Psoas muscle (tissue), 8 donors: ENCODE results near the gene TSPAN14. TPM values are rescaled to one million over a fixed set of nuclear protein-coding genes. Genes with fewer than 3 reads are reported as not detected.
A peak's percentile ranks its signal among the peaks of the same experiment; 100 is the strongest.

Experiments
- ATAC-seq, 4 donors: fragments of 200-7000 bp; cut with Tn5 transposase; one replicate each; pipeline ENCODE4 v1.9.1; 2020; ENCODE audit warnings: moderate library complexity in 3 of 4, mild to moderate bottlenecking in 2 of 4
- DNase-seq, 2 donors: peaks; one replicate each; pipeline ENCODE4 v3.0.0-alpha.2; 2020
- H3K27ac ChIP-seq: fragments of 200-600 bp; one replicate; pipeline ENCODE4 v1.8.0; 2022
- H3K27me3 ChIP-seq, 3 donors: fragments of 200-600 bp in 1 of 3; one replicate each; pipeline versions ENCODE4 v1.6.1 to v1.8.0; 2013 to 2022; ENCODE audit warnings: low read length in 2 of 3, mild to moderate bottlenecking in 2 of 3, moderate library complexity in 1 of 3; ENCODE audit not compliant: insufficient read depth in 3 of 3
- H3K36me3 ChIP-seq, 2 donors: fragments of 200-600 bp in 1 of 2; one replicate each; pipeline versions ENCODE4 v1.6.1 to v1.8.0; 2013 to 2022; ENCODE audit warnings: low read depth in 1 of 2, mild to moderate bottlenecking in 1 of 2, moderate library complexity in 1 of 2; ENCODE audit not compliant: insufficient read depth in 1 of 2
- H3K4me1 ChIP-seq: fragments of 200-600 bp; one replicate; pipeline ENCODE4 v1.8.0; 2022
- H3K4me3 ChIP-seq: fragments of 200-600 bp; one replicate; pipeline ENCODE4 v1.8.0; 2022; ENCODE audit warnings: mild to moderate bottlenecking
- H3K9me3 ChIP-seq: fragments of 200-600 bp; one replicate; pipeline ENCODE4 v1.8.0; 2022
- CTCF ChIP-seq: fragments of 200-600 bp; IDR thresholded peaks from one replicate; pipeline ENCODE4 v1.8.0; 2022; ENCODE audit warnings: antibody characterized with exemption
- WGBS, 3 donors: extraction: QIAGEN DNeasy Blood & Tissue Kit; methylation state at CpG; one replicate each; pipeline versions ENCODE4 v1.1.6 to v1.1.7; 2013; 5-methylcytosine and 5-hydroxymethylcytosine counted together
- intact Hi-C, 2 donors: fragments of 100-400 bp; cut with DNase I; formaldehyde crosslinking; loops; one replicate each; pipeline versions ENCODE4 v1.11.0 to v1.14.2; 2022
- polyA plus RNA-seq, 3 donors: library from polyadenylated mRNA; stranded (reverse); fragments of 200-250 nt; gene quantifications; one replicate each; pipeline ENCODE4 v1.2.3, GENCODE V29; 2013
- total RNA-seq, 4 donors: library from RNA; stranded (reverse); fragmentation: NEBNext Ultra II Directional in 2 of 4; extraction: Animal tissue kit (Norgen Biotek cat#: 25700) in 2 of 4; gene quantifications; one replicate each; pipeline versions ENCODE4 v1.2.1 to v1.2.4, GENCODE V29; 2021 to 2023
- donor health status: healthy with polysubstance abuse.
- donor health status: DM: no; HTN: no; CAD: no; lungs with moderate emphysema.
- donor health status: Bipolar disorder and iron deficiency.
- donor health status: healthy.
- donor health status: DM: yes; HTN: yes; CAD: no.
- donor health status: DM: no; HTN: no; CAD: no.
- donor health status: DM: no; HTN: no; CAD: no.
- donor health status: DM: yes; HTN: yes; CAD: no.

Gene TSPAN14
- total and polyA plus RNA-seq, 7 donors, result 19.4 to 33.3 (median 23.9) TPM

DNA sequence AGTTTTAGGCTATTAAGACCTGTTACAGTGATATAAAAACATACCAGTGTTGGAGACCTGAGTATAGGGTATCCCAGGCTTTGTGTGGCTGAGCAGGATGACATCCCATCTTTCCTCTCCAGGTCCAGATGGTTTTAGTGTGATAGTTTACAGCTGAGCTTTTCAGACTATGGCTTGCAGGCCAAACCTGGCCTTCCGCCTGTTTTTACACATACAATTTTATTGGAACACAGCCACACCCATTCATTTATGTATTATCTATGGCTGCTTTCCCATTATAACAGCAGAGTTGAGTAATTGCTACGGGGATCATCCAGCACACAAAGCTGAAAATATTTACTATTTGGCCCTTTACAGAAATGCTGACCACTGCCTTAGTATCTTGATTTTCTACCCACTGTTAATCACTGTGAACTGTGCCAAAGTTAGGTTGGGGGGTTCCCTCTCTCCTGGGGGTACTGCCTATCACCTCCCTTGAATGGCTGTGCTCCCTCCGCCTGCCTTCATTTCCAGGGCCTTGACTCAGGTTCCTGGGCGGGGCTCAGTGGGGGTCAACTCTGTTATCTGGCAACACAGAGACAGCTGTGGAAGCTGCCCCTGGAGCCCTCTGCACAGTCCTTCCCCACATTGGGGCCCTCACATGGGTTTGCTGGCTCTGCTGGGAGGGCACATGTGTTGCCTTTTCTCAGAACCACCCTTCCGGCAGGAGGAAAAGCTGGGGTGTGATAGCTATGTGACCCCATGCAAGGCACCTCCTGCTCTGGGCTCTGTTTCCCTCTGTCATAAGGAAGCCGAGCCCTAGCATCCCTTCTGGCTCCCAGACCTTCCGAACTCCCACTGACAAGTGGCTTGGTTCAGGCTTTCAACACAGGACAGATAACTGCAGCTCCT lies 43.3 kb downstream of the TSPAN14 start:
- no peaks in the 10 kb centered on the region for H3K36me3 ChIP-seq
- no peak for ATAC-seq
- 67 to 70% (median 69%) methylated on average over 7 of the region's 7 CpGs for WGBS, 3 donors
- no peak for TF ChIP-seq CTCF
- H3K4me3 ChIP-seq, result no peak overlapping the region
- no peaks in the 10 kb centered on the region for H3K27me3 ChIP-seq
- peak overlapping the region; percentile 77 for H3K27ac ChIP-seq
- H3K4me1 ChIP-seq, result peaks cover 50% of the 10 kb centered on the region
- intact Hi-C loops, result loop anchor here (2.0 kb wide), 2 partner anchors 43 to 49 kb away; partner anchors contain the start of gene TSPAN14 (in 1 of the 2)
- DNase-seq, result peak; percentile 39 to 72
- no peaks in the 10 kb centered on the region for H3K9me3 ChIP-seq

DNA sequence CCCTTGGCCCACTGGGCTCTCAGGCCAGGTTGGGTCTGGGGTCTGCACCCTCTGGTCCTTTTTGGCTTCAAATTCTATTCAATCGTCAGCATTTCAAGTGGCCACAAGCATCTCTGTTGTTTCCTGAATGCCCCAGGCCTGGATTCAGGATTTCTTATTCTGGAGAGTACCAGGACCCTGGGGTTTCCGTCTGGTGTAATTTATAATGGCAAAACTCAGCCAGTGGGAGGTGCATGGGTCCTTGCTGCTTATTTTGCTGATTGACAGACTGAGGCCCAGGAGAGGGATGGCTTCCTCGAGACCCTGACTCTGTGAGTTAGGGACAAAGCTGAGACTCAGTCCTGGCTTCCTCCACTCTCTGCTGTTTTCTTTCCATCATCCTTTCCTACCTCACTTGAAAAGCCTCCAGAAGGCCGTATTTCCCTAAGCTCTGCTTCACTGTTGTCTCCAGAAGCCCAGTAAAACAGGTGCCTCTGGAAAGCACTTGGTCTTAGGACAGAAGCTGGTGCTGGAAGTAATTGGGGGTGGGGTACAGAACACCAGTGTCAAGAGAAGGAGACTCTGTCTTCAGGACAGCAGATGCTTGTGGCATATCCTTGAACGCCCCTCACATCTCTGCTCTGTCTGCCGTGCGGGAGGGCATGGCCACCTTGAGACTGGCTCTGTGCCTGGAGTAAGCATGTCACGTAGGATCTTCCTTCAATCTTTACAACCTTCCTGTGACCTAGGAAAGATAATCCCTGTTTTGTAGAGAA lies 44.1 kb downstream of the TSPAN14 start:
- DNase-seq, result peak in 1 of 2 donors; percentile 35
- 41 to 43% (median 42%) methylated on average over 8 of the region's 8 CpGs for WGBS, 3 donors
- Histone ChIP-seq H3K4me3 (no peak overlapping the region), H3K4me1 (peaks cover 54% of the 10 kb centered on the region), H3K27ac (peak overlapping the region; percentile 77), H3K9me3 (no peaks in the 10 kb centered on the region), H3K27me3 (no peaks in the 10 kb centered on the region), H3K36me3 (no peaks in the 10 kb centered on the region)
- TF ChIP-seq CTCF, result no peak
- ATAC-seq, result peak; percentile 33 to 56 (median 40)
- intact Hi-C loops, result loop anchor here (2.0 kb wide), 2 partner anchors 43 to 49 kb away; partner anchors contain the start of gene TSPAN14 (in 1 of the 2)

DNA sequence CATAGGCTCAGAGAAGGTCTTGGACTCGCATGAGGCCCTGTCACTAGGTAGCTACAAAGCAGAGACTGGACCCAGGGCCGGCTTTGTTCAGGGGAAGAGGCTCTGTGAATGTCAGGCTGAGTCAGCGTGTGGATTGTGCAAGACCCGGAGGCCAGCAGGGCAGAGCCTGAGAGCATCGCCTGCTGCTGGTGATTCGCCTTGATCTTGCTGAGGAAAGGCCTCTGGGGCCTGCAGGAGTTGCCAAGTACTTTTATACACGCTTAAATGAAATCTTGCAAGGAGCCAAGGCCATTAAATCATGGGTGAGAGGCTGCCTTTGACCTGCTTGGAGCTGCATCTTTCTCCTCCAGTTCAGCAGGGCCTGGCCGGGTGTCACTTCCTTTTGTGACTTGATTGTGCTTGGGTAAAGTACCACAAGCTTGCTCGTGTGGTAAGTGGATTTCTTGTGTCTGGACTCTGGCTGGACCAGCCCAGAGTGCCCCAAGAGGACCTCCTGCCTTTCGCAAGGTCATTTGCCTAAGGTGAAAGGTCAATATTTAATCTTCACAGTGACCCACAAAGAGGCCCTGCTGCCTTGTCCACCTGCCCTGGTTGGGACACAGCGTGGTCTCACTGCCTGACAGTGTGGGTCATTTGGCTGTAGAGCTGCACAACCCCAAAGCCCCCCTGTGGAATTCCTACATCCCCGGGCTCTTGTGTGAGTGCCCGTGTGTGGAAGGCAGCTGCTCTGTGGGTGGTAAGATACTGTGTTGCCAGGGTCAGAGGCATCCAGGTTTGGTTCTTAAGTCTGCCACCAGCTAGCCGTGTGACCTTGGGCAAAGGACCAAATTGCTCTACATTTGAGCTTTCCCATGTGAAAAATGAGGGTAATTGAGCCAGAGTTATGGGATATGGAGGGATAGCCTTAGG lies 45.0 kb downstream of the TSPAN14 start:
- intact Hi-C loops, result loop anchor here (2.0 kb wide), 2 partner anchors 44 to 50 kb away; partner anchors contain the start of gene TSPAN14 (in 1 of the 2)
- TF ChIP-seq CTCF, result no peak
- H3K9me3 ChIP-seq, result no peaks in the 10 kb centered on the region
- no peaks in the 10 kb centered on the region for H3K27me3 ChIP-seq
- WGBS, 3 donors, result 20 to 25% (median 21%) methylated on average over 14 of the region's 14 CpGs
- H3K4me3 ChIP-seq, result no peak overlapping the region
- H3K36me3 ChIP-seq, result no peaks in the 10 kb centered on the region
- H3K4me1 ChIP-seq, result peaks cover 46% of the 10 kb centered on the region
- H3K27ac ChIP-seq, result peak overlapping the region; percentile 77
- DNase-seq (peak; percentile 94 to 96), ATAC-seq (peak; percentile 95 to 96 (median 96))
